Neural cell (in vitro differentiated cells): Measurements from ENCODE around the gene COX6B2. TPM values are rescaled to one million over a fixed set of nuclear protein-coding genes. Genes with fewer than 3 reads are reported as not detected.

Source experiments
- H2AFZ ChIP-seq: fragments of 200-600, 300-800 bp; sonication (generic), shearing (Covaris generic); 2 replicates; pipeline ENCODE4 v1.6.0; 2014; ENCODE audit warnings: low read depth, mild to moderate bottlenecking, antibody characterized with exemption, low read length, moderate library complexity
- H3F3A ChIP-seq: fragments of 200-600 bp; shearing (Covaris generic); 2 replicates; pipeline ENCODE4 v1.6.1; 2016; ENCODE audit warnings: mild to moderate bottlenecking, moderate library complexity, mixed read lengths, antibody characterized with exemption, low read length; ENCODE audit not compliant: insufficient read depth, poor library complexity, severe bottlenecking
- H3K27ac ChIP-seq: fragments of 200-600, 300-800 bp; sonication (generic), shearing (Covaris generic); 2 replicates; pipeline ENCODE4 v1.5.1; 2014; ENCODE audit warnings: mild to moderate bottlenecking, low read length, moderate library complexity
- H3K27me3 ChIP-seq: fragments of 300-800, 200-600 bp; sonication (generic), shearing (Covaris generic); 2 replicates; pipeline ENCODE4 v1.6.0; 2014; ENCODE audit warnings: mild to moderate bottlenecking, low read depth, low read length, moderate library complexity; ENCODE audit not compliant: insufficient read depth
- H3K36me3 ChIP-seq: fragments of 300-800, 200-600 bp; sonication (generic), shearing (Covaris generic); 2 replicates; pipeline ENCODE4 v1.5.1; 2014; ENCODE audit warnings: mild to moderate bottlenecking, antibody characterized with exemption, low read length, moderate library complexity; ENCODE audit not compliant: insufficient read depth
- H3K4me2 ChIP-seq: fragments of 300-800, 200-600 bp; sonication (generic), shearing (Covaris generic); 2 replicates; pipeline ENCODE4 v1.6.0; 2014; ENCODE audit warnings: mild to moderate bottlenecking, low read length
- H3K4me3 ChIP-seq: fragments of 300-800, 200-600 bp; sonication (generic), shearing (Covaris generic); 2 replicates; pipeline ENCODE4 v1.5.1; 2014; ENCODE audit warnings: mild to moderate bottlenecking, low read length, moderate library complexity
- H3K79me2 ChIP-seq: fragments of 200-600 bp; shearing (Covaris generic); replicated peaks from 2 replicates; pipeline ENCODE4 v1.6.0; 2014; ENCODE audit warnings: mild to moderate bottlenecking, low read length, moderate library complexity; ENCODE audit not compliant: insufficient read depth
- H3K9ac ChIP-seq: fragments of 300-800, 200-600 bp; sonication (generic), shearing (Covaris generic); 2 replicates; pipeline ENCODE4 v1.6.1; 2016; ENCODE audit warnings: mild to moderate bottlenecking, low read length, mixed read lengths
- H3K9me2 ChIP-seq: fragments of 200-600 bp; shearing (Covaris generic); 2 replicates; pipeline ENCODE4 v1.6.1; 2016; ENCODE audit warnings: mild to moderate bottlenecking, low read length, mixed read lengths; ENCODE audit not compliant: insufficient read depth
- H3K9me3 ChIP-seq: fragments of 200-600, 300-800 bp; sonication (generic), shearing (Covaris generic); 2 replicates; pipeline ENCODE4 v1.6.1; 2016; ENCODE audit warnings: mild to moderate bottlenecking, mixed run types, low read length, moderate library complexity, mixed read lengths
- H4K20me1 ChIP-seq: fragments of 200-600 bp; shearing (Covaris generic); 2 replicates; pipeline ENCODE4 v1.6.1; 2016; ENCODE audit warnings: mild to moderate bottlenecking, mixed run types; ENCODE audit not compliant: insufficient read depth
- EP300 ChIP-seq: fragments of 450-650 bp; conservative IDR thresholded peaks from 2 replicates; pipeline ENCODE4 v1.6.1; 2014; ENCODE audit warnings: antibody characterized with exemption, mild to moderate bottlenecking, moderate library complexity; ENCODE audit not compliant: poor library complexity, severe bottlenecking
- EZH2 ChIP-seq: fragments of 200-600, 300-800 bp; shearing (Covaris generic), sonication (generic); IDR thresholded peaks from 2 replicates; pipeline ENCODE4 v1.6.1; 2014; ENCODE audit warnings: antibody characterized with exemption, low read length, borderline replicate concordance, mild to moderate bottlenecking; ENCODE audit not compliant: insufficient read depth, poor library complexity, severe bottlenecking
- MXI1 ChIP-seq: fragments of 450-650 bp; conservative IDR thresholded peaks from 2 replicates; pipeline ENCODE4 v1.6.1; 2014; ENCODE audit warnings: antibody characterized with exemption, mild to moderate bottlenecking; ENCODE audit not compliant: poor library complexity, severe bottlenecking
- POLR2AphosphoS5 ChIP-seq: IDR thresholded peaks from 2 replicates; pipeline ENCODE4 v1.6.1; 2012
- SMC3 ChIP-seq: fragments of 450-650 bp; conservative IDR thresholded peaks from 2 replicates; pipeline ENCODE4 v1.6.1; 2014; ENCODE audit warnings: antibody characterized with exemption, mild to moderate bottlenecking, moderate library complexity; ENCODE audit not compliant: poor library complexity
- TAF1 ChIP-seq: IDR thresholded peaks from 2 replicates; pipeline ENCODE4 v1.6.1; 2012; ENCODE audit warnings: low read depth
- polyA plus RNA-seq: library from polyadenylated mRNA; depleted of rRNA; stranded (reverse); fragments of >200 nt; gene quantifications from 2 replicates; pipeline ENCODE4 v1.2.3, GENCODE V29; 2014
- TF ChIP-seq, protein P1 (sequence below): fragments of 450-650 bp; IDR thresholded peaks from 2 replicates; pipeline ENCODE4 v1.5.1; 2014; ENCODE audit warnings: antibody characterized with exemption, mild to moderate bottlenecking, moderate library complexity; ENCODE audit not compliant: poor library complexity, severe bottlenecking
- TF ChIP-seq, protein P2 (sequence below): IDR thresholded peaks from 2 replicates; pipeline ENCODE4 v1.6.1; 2012; ENCODE audit warnings: borderline replicate concordance

The COX6B2 gene
- polyA plus RNA-seq, 1 donor from 2014 or later, result 0.17 TPM

DNA sequence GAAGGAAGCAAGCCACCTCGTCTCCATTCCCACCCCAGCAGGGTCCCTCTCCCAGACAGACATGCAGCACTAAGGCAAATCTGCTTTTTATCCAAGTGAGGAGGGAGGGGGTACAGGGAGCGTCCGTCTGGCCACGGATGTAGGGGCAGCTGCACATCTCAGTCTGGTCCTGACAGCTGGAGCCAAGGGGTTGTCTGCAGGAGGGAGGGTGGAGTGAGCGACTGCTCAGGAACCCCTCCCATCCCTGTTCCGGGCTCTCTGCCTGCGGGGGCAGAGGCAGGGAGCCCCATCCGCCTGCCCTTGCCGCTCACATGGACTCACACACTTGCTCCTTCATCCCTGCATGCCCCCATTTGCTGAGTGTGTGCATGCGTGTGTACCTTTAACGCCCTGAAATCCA is 24.7 kb upstream of the COX6B2 start:
- Histone ChIP-seq H3K9ac (no peak overlapping the region), H3K79me2 (no peaks in the 10 kb centered on the region), H3K27ac (no peak overlapping the region), H3K4me2 (no peak overlapping the region), H4K20me1 (no peaks in the 10 kb centered on the region), H3K9me3 (no peaks in the 10 kb centered on the region), H3K4me3 (no peak overlapping the region), H3K27me3 (peaks cover 3% of the 10 kb centered on the region), H3K36me3 (no peaks in the 10 kb centered on the region), H2AFZ (no peak overlapping the region), H3K9me2 (no peaks in the 10 kb centered on the region), H3F3A (no peaks in the 10 kb centered on the region)
- TF ChIP-seq, protein P1, sequence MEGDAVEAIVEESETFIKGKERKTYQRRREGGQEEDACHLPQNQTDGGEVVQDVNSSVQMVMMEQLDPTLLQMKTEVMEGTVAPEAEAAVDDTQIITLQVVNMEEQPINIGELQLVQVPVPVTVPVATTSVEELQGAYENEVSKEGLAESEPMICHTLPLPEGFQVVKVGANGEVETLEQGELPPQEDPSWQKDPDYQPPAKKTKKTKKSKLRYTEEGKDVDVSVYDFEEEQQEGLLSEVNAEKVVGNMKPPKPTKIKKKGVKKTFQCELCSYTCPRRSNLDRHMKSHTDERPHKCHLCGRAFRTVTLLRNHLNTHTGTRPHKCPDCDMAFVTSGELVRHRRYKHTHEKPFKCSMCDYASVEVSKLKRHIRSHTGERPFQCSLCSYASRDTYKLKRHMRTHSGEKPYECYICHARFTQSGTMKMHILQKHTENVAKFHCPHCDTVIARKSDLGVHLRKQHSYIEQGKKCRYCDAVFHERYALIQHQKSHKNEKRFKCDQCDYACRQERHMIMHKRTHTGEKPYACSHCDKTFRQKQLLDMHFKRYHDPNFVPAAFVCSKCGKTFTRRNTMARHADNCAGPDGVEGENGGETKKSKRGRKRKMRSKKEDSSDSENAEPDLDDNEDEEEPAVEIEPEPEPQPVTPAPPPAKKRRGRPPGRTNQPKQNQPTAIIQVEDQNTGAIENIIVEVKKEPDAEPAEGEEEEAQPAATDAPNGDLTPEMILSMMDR, result no peak
- TF ChIP-seq EZH2 (no peak), TAF1 (no peak), POLR2AphosphoS5 (no peak), MXI1 (no peak), EP300 (no peak), SMC3 (no peak)
- TF ChIP-seq, protein P2, sequence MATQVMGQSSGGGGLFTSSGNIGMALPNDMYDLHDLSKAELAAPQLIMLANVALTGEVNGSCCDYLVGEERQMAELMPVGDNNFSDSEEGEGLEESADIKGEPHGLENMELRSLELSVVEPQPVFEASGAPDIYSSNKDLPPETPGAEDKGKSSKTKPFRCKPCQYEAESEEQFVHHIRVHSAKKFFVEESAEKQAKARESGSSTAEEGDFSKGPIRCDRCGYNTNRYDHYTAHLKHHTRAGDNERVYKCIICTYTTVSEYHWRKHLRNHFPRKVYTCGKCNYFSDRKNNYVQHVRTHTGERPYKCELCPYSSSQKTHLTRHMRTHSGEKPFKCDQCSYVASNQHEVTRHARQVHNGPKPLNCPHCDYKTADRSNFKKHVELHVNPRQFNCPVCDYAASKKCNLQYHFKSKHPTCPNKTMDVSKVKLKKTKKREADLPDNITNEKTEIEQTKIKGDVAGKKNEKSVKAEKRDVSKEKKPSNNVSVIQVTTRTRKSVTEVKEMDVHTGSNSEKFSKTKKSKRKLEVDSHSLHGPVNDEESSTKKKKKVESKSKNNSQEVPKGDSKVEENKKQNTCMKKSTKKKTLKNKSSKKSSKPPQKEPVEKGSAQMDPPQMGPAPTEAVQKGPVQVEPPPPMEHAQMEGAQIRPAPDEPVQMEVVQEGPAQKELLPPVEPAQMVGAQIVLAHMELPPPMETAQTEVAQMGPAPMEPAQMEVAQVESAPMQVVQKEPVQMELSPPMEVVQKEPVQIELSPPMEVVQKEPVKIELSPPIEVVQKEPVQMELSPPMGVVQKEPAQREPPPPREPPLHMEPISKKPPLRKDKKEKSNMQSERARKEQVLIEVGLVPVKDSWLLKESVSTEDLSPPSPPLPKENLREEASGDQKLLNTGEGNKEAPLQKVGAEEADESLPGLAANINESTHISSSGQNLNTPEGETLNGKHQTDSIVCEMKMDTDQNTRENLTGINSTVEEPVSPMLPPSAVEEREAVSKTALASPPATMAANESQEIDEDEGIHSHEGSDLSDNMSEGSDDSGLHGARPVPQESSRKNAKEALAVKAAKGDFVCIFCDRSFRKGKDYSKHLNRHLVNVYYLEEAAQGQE, result no peak

DNA sequence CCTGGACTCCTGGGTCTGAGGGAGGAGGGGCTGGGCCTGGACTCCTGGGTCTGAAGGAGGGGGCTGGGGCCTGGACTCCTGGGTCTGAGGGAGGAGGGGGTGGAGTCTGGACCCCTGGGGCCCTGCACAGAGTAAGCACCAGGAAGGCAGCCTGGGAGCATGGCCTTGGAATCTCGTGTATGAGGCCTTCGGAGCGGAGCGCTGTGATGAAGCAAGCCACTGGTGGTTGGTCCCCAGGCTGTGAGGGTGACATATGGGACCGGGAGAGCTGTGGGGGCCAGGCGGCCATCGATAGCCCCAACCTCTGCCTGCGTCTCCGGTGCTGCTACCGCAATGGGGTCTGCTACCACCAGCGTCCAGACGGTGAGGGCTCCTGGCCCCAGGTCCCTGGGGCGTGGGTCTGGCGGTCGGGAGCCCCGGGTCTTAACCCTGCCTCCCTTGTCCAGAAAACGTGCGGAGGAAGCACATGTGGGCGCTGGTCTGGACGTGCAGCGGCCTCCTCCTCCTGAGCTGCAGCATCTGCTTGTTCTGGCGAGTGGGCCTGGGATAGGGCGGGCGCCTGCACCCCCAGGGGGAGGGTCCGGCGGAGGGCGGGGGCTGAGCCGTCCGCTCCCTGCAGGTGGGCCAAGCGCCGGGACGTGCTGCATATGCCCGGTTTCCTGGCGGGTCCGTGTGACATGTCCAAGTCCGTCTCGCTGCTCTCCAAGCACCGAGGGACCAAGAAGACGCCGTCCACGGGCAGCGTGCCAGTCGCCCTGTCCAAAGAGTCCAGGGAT is 23.0 kb upstream of the COX6B2 start:
- TF ChIP-seq SMC3 (no peak), TAF1 (no peak), EZH2 (no peak), POLR2AphosphoS5 (no peak), MXI1 (no peak)
- TF ChIP-seq, protein P1, result no peak

More for the DNA sequence above, 23.0 kb upstream of the COX6B2 start:
- H3K9ac ChIP-seq, result no peak overlapping the region
- H3K4me2 ChIP-seq, result no peak overlapping the region
- H3K27ac ChIP-seq, result no peak overlapping the region
- H3K9me3 ChIP-seq, result no peaks in the 10 kb centered on the region
- no peak overlapping the region for H3K4me3 ChIP-seq
- H3F3A ChIP-seq, result no peaks in the 10 kb centered on the region
- H3K36me3 ChIP-seq, result no peaks in the 10 kb centered on the region
- peaks cover 3% of the 10 kb centered on the region for H3K27me3 ChIP-seq
- H3K79me2 ChIP-seq, result no peaks in the 10 kb centered on the region
- no peaks in the 10 kb centered on the region for H3K9me2 ChIP-seq
- H2AFZ ChIP-seq, result no peak overlapping the region
- no peaks in the 10 kb centered on the region for H4K20me1 ChIP-seq
